Measurements from ENCODE around the gene KAZN. TPM values are rescaled to one million over a fixed set of nuclear protein-coding genes. Genes with fewer than 3 reads are reported as not detected.

The KAZN gene
- total and polyA plus RNA-seq, 2 of the 8 experiments (the other 6 are each of a cell fraction or from before 2014, with no cell fraction given), result 3.7 to 11.8 TPM

GRCh38 chr1:14891991-14892390 is 293.5 kb downstream of the KAZN start:
- Histone ChIP-seq H3K27ac (ENCODE audit: low read depth, low read length) (no peak overlapping the region), H2AK5ac (ENCODE audit: low read depth, low read length) (no peak overlapping the region), H3K9ac (replicated peaks in 1 of 4; ENCODE audit: extremely low read depth in 1 of 4, low read depth in 3 of 4, low read length in 3 of 4) (no peak overlapping the region), H3K14ac (ENCODE audit: insufficient read length) (no peak overlapping the region), H3K23me2 (ENCODE audit: low read depth, low read length) (no peaks in the 10 kb centered on the region), H3K36me3 (ENCODE audit: control insufficient read depth in 2 of 4, insufficient read depth in 4 of 4, low read length in 3 of 4) (no peaks in the 10 kb centered on the region; a peak in 1 of 8 replicates), H4K91ac (replicated peaks; ENCODE audit: insufficient read length, low read length) (no peak overlapping the region), H2AFZ (ENCODE audit: low read length) (no peak overlapping the region), H4K5ac (ENCODE audit: insufficient read length, low read depth, low read length) (no peak overlapping the region), H3K4me3 (ENCODE audit: extremely low read depth in 1 of 4, insufficient read depth in 2 of 4, low read depth in 3 of 4, low read length in 4 of 4) (no peak overlapping the region), H3K23ac (ENCODE audit: insufficient read length) (no peak overlapping the region), H3K79me2 (ENCODE audit: control insufficient read depth in 1 of 2, insufficient read depth in 2 of 2, low read length in 2 of 2) (no peaks in the 10 kb centered on the region), H3K4me1 (replicated peaks in 1 of 4; ENCODE audit: control insufficient read depth in 3 of 4, insufficient read depth in 4 of 4, low read length in 3 of 4) (peaks cover 0 to 10% (median 8%) of the 10 kb centered on the region in 4 experiments; a peak in 6 of 7 replicates), H3K9me3 (ENCODE audit: insufficient read depth in 2 of 2, low read depth in 1 of 2, low read length in 1 of 2) (no peaks in the 10 kb centered on the region), H2BK120ac (replicated peaks; ENCODE audit: low read depth, low read length) (no peak overlapping the region), H2BK20ac (ENCODE audit: low read length) (no peak overlapping the region), H3K18ac (ENCODE audit: extremely low read depth, low read length) (no peak overlapping the region; the same call in 1 of the 2 replicates), H2BK5ac (ENCODE audit: low read depth, low read length) (no peak overlapping the region), H3K4me2 (ENCODE audit: insufficient read depth in 1 of 2, low read depth in 2 of 2, low read length in 2 of 2) (no peak overlapping the region), H4K8ac (ENCODE audit: extremely low read depth, insufficient read depth, low read length) (no peak overlapping the region), H2BK12ac (ENCODE audit: low read depth, low read length) (no peak overlapping the region), H3K79me1 (ENCODE audit: low read depth, low read length) (no peaks in the 10 kb centered on the region), H3K27me3 (replicated peaks in 1 of 4; ENCODE audit: control insufficient read depth in 3 of 4, extremely low read depth in 1 of 4, insufficient read depth in 3 of 4, low read length in 3 of 4) (no peaks in the 10 kb centered on the region; a peak in 1 of 7 replicates), H3K56ac (replicated peaks; ENCODE audit: insufficient read length, low read depth, low read length) (no peak overlapping the region), H2BK15ac (ENCODE audit: low read length) (no peak overlapping the region), H3K4ac (replicated peaks; ENCODE audit: insufficient read length, low read depth, low read length) (no peak overlapping the region), H4K20me1 (replicated peaks in 1 of 2; ENCODE audit: control insufficient read depth in 1 of 2, insufficient read depth in 2 of 2, low read length in 2 of 2) (no peaks in the 10 kb centered on the region)
- WGBS, 2 experiments (ENCODE audit: extremely low coverage in 1 of 2, insufficient coverage in 1 of 2, insufficient read length in 1 of 2, insufficient replicate concordance in 2 of 2, low coverage in 1 of 2, low lambda C conversion rate in 2 of 2, missing lambda C conversion rate in 1 of 2), result 95% methylated on average over 4 of the region's 4 CpGs; no CpG with 5 or more reads in 1 of the 2 experiments
- ChIA-PET POLR2A (ENCODE audit: partially characterized antibody) (no interaction called here), CTCF (ENCODE audit: partially characterized antibody) (no interaction called here)
- no peak for DNase-seq (ENCODE audit: low read depth in 1 of 2, low spot score in 2 of 2)
- FAIRE-seq, result no peak
- TF ChIP-seq CREB1 (IDR thresholded peaks at IDR 0.05), result no peak
- TF ChIP-seq SIN3A (conservative IDR thresholded peaks at IDR 0.05 in 1 of 2, IDR thresholded peaks at IDR 0.05 in 1 of 2; ENCODE audit: low read depth in 1 of 2, low read length in 2 of 2), result no peak
- no peak for TF ChIP-seq BCL11A (IDR thresholded peaks at IDR 0.05; ENCODE audit: low read depth in 2 of 2, low read length in 2 of 2)
- no peak for TF ChIP-seq CHD1 (IDR thresholded peaks at IDR 0.05; ENCODE audit: low read depth, low read length)
- TF ChIP-seq TAF7 (optimal IDR thresholded peaks at IDR 0.05; ENCODE audit: borderline replicate concordance, low read depth, low read length), result no peak
- TF ChIP-seq, protein P1, sequence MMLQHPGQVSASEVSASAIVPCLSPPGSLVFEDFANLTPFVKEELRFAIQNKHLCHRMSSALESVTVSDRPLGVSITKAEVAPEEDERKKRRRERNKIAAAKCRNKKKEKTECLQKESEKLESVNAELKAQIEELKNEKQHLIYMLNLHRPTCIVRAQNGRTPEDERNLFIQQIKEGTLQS (IDR thresholded peaks at IDR 0.05; ENCODE audit: insufficient read depth, low read depth, low read length), result no peak
- TF ChIP-seq SUZ12 (IDR thresholded peaks at IDR 0.05; ENCODE audit: low read length), result no peak
- no peak for TF ChIP-seq POLR2A (IDR thresholded peaks at IDR 0.05; ENCODE audit: control extremely low read depth in 1 of 2, low read depth in 2 of 2, low read length in 2 of 2)
- no peak for TF ChIP-seq CHD2 (IDR thresholded peaks at IDR 0.05; ENCODE audit: low read length)
- TF ChIP-seq SP2 (IDR thresholded peaks at IDR 0.05; ENCODE audit: low read length), result no peak
- TF ChIP-seq KDM4A (IDR thresholded peaks at IDR 0.05; ENCODE audit: low read depth, low read length, severe bottlenecking), result no peak
- no peak for TF ChIP-seq SRF (IDR thresholded peaks at IDR 0.05; ENCODE audit: low read depth, low read length)
- TF ChIP-seq TCF12 (IDR thresholded peaks at IDR 0.05; ENCODE audit: low read depth, low read length), result no peak
- TF ChIP-seq CEBPB (IDR thresholded peaks at IDR 0.05; ENCODE audit: low read depth, low read length), result no peak
- no peak for TF ChIP-seq MAFK (IDR thresholded peaks at IDR 0.05; ENCODE audit: low read depth, low read length)
- TF ChIP-seq CBX8 (IDR thresholded peaks at IDR 0.05; ENCODE audit: borderline replicate concordance, low read depth, low read length), result no peak
